ENCODE measurements around the gene SLIT3.

DNA sequence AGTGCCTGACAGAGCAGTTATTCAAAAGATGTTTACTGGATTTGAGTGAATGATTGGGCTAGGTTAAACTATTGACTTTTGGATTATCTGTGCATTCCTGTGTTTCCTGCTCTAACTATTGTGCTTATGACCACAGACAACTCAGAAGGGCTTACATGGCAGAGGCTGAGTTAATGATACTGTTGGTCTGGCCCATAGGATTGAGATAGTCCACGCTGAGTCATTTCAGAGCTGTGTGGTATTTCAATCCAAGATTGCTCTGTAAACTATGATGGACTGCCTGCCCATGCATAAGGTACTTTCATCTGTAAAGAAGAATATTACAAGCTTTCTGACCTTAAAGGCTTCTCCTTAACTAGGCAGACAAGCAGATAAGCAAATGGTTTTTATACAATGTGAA is 49.1 kb upstream of the SLIT3 start:
- TF ChIP-seq, protein P1, sequence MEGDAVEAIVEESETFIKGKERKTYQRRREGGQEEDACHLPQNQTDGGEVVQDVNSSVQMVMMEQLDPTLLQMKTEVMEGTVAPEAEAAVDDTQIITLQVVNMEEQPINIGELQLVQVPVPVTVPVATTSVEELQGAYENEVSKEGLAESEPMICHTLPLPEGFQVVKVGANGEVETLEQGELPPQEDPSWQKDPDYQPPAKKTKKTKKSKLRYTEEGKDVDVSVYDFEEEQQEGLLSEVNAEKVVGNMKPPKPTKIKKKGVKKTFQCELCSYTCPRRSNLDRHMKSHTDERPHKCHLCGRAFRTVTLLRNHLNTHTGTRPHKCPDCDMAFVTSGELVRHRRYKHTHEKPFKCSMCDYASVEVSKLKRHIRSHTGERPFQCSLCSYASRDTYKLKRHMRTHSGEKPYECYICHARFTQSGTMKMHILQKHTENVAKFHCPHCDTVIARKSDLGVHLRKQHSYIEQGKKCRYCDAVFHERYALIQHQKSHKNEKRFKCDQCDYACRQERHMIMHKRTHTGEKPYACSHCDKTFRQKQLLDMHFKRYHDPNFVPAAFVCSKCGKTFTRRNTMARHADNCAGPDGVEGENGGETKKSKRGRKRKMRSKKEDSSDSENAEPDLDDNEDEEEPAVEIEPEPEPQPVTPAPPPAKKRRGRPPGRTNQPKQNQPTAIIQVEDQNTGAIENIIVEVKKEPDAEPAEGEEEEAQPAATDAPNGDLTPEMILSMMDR (IDR thresholded peaks at IDR 0.05) = no peak
- TF ChIP-seq POLR2A (IDR thresholded peaks at IDR 0.05) (no peak), EP300 (IDR thresholded peaks at IDR 0.05) (no peak), POLR2AphosphoS5 (IDR thresholded peaks at IDR 0.05) (no peak)

Measured in suprapubic skin (tissue), 4 donors.